Stimulated activated CD4-positive, alpha-beta T cell treated with anti-CD3 and anti-CD28 coated beads, Interleukin-2, amount 100 ng/mL, for 48 hours (primary cell): ENCODE results near the gene BMP3.
"Not testable (repeated sequence)": the region's sequence is repeated elsewhere in the genome, so short reads cannot be mapped to it uniquely, and the experiment has no call there.

ENCODE experiments used
- DNase-seq, 2 donors: peaks; one replicate each; pipeline ENCODE4 v3.0.0-alpha.2; 2020

The BMP3 gene

GRCh38 chr4:81030061-81030980 is at the start of gene BMP3:
Gene BMP3, plus strand, starts transcription at chr4:81030708. Its CDS starts 577 bp downstream, at chr4:81031285.
- DNase-seq, result no peak

GRCh38 chr4:80986011-80986410 is 44.5 kb upstream of the BMP3 start:
- no peak for DNase-seq

DNA sequence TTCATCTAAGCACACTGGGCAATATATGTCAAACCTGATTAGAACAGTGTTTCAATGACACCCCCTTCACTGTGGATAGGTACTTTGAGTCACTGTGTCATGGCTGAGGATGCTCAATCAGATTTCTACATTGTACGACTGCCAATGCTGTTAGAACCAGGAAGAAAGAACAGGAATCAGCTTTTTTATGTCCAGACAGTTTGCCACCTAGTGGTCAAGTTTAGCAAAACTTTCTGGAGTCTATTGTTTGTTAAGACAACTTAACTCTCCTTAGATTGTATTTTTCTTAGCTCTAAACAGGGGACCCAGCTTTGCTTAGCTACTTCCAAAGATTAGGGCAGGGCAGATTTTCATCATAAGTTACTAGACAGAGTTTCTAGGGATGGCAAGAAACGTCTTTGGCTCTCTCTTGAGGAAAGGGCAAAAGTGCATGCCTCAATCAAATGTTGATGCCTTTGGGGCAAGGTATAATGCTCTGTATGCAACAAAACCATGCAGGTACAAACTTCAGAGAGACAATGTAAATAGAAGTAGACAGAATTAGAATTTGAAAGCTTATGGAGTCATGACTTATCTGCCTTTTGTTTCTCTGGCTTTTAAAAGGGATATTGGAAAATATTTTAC is 40.5 kb upstream of the BMP3 start:
- peak; percentile 1 to 7 for DNase-seq

DNA sequence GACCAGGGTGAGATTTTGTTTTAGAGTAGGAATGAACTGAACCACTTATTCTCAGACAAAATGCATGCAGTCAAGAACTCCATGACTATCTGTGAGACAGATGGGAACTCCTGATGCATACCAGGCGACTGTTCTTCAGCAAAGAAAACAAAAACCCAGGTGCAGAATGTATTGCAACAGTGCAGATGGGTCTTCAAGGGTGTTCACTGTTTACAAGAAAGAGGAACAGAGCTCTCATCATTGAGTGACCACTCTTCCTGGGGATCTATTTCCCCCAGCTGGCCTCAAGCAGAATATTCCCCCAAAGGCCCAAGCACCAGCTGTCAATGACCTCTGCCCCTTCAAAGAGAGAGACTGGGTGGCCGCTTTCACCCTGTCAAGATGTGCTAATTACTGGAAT is 39.7 kb upstream of the BMP3 start:
- DNase-seq, result no peak

DNA sequence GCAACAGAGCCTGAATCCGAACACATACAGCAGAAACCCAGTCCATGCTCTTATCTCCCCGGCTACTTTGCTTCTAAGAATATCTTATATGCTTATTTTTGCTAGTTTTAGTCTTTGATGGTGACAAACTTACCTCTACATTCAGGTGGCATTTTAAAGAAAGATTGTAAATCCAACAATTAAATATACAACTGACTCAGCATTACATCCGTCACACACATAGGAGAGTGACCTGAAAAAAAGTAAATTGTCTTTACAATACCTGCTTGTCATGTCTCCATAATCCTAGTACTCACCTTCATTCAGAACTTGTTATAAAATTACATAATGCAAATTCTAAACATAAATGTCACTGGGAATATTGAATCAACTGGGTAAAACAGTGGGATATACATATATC is 30.6 kb upstream of the BMP3 start:
- DNase-seq, result no peak

GRCh38 chr4:81003597-81004111 is 26.9 kb upstream of the BMP3 start:
- no peak for DNase-seq

- no peak for DNase-seq
Measured at GRCh38 chr4:81007417-81007816, 23.1 kb upstream of the BMP3 start.

GRCh38 chr4:81016566-81016965 is 13.9 kb upstream of the BMP3 start:
- not testable (repeated sequence) for DNase-seq

GRCh38 chr4:81019006-81019405 is 11.5 kb upstream of the BMP3 start:
- DNase-seq, result no peak

- no peak for DNase-seq
Measured at GRCh38 chr4:81021142-81021944, 9.2 kb upstream of the BMP3 start.

DNA sequence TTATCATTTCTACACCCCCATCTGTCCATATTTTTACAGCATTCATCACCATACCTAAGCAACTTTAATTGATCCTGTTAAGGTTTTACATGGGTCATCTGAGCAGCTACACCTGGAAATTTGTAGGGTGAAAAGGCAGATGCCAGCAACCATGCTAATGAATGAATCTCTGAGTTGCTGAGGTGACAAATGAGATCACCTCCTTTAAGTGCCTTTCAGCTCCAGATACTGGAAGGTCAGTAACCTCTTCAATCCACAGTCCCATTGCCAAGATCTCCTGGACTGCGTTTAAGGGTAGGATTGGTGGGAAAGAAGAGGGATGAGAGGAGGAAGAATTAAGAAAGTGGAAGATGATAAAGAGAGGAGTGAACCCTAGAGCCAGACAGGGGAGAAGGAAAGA is 8.5 kb upstream of the BMP3 start:
- DNase-seq, result no peak

DNA sequence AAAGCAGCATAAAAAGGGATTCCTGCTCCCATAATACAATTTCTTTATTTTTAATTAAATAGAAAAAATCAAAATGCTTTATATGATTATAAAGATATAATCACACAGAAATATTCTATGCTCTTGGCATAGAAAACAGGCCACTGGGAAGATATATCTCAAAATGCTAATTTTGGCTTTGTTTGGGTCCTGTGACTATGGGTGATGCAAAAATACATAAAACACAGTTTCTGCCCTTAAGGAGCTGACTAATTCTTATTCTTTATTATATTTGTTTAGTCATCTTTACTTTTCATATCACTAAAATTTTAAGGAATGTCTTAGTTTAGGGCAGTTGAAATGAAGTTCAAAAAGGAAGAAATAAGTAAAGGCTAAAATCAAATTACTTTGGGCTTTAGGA is 7.0 kb upstream of the BMP3 start:
- DNase-seq, result no peak

DNA sequence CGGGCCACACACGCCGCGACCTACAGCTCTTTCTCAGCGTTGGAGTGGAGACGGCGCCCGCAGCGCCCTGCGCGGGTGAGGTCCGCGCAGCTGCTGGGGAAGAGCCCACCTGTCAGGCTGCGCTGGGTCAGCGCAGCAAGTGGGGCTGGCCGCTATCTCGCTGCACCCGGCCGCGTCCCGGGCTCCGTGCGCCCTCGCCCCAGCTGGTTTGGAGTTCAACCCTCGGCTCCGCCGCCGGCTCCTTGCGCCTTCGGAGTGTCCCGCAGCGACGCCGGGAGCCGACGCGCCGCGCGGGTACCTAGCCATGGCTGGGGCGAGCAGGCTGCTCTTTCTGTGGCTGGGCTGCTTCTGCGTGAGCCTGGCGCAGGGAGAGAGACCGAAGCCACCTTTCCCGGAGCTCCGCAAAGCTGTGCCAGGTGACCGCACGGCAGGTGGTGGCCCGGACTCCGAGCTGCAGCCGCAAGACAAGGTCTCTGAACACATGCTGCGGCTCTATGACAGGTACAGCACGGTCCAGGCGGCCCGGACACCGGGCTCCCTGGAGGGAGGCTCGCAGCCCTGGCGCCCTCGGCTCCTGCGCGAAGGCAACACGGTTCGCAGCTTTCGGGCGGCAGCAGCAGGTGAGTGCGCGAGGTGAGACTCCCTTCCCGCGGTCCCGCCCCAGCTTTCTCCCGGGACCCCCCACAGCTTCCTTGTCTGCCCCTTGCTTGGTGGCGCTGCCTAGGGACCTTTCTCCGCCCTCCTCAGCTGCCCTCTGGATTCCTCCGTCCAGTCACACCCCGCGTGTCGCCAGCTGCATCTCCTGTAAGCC is 678 bp downstream of the BMP3 start:
- no peak for DNase-seq

DNA sequence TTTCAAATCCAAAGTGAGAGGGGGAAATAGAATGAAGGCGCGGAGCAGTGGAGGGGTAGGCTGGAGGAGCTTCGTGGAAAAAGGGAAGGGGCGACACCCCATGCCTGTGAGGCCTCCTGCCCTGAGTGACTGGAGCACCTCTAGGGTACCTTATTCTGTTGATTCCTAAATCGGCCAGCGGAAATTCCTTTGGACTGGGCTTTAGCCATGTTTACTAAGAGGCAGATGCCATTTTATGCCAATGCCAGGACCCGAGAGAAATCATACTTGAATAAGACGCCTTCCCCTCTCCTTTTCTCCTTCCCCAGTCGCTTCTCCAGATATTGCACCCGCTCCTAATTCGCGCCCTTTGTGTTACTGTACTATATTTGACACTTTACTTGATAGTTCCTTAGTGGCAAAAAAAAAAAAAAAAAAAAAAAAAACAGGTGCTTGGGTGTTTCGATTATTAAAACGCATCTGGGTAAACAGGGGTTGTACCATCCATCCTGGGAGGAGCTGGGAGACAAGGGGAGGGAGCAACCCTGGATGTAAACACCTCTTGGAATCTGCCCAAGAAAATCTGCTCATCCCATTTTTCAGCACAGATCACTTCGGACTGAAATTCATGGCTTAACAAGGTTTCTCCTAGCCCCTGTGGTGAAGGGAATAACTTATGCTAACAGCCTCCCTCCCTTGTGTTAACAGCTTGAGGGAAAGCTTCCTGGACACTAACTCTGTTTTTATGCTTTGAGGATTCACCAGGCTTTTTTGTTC is 1.5 kb downstream of the BMP3 start:
- no peak for DNase-seq

- no peak for DNase-seq
Measured at GRCh38 chr4:81032771-81033684, 2.5 kb downstream of the BMP3 start.

- DNase-seq, result no peak
Measured at GRCh38 chr4:81038636-81039350, 8.3 kb downstream of the BMP3 start.

DNA sequence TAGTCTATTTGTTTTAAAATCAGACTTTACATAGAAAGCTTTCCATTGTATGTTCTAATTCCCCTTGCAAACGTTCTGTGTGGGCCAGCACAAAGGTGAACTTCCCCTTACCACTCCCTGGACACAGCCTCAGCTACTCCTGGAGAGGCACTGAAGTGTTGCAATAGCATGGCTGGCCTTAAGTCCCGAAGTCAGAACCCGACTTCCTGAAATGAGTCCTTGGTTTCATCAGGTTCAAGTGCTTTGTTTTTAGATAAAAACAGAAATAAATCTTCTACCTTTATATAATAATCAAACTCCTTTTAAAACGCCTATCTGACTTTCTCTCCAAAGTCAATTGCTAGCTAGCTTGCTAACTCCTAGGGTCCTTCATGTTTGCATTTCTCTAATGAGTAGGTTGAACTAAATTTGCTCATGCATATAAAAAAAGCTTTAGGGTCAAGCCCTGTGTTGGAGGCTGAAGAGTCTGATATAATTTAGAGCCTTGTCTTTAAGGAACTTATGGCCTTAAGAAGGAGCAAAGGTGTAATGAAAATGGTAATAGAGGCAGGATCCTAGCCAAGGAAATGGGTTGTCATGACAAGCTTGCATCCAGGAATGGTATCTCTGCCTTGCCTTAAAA is 9.0 kb downstream of the BMP3 start:
- DNase-seq, result no peak

GRCh38 chr4:81040012-81040659 is 9.6 kb downstream of the BMP3 start:
- no peak for DNase-seq
